ENCODE results near the gene RTL10. TPM values are rescaled to one million over a fixed set of nuclear protein-coding genes. Genes with fewer than 3 reads are reported as not detected.

RTL10 gene
- polyA plus RNA-seq, 1 donor (not counting 4 experiments of a cell fraction or from before 2014, with no cell fraction given) = 12.9 TPM

- dilution Hi-C loops (cut with MboI; ENCODE audit: extremely low pct_ligation_motif_present, low sequenced_read_pairs) = no loop called here
- peaks cover 66% of the 10 kb centered on the region for H3K4me1 ChIP-seq (ENCODE audit: control insufficient read depth, extremely low read depth, insufficient read depth, low read length)
Measured at GRCh38 chr22:19848298-19849224, 6.1 kb downstream of the RTL10 start.

GRCh38 chr22:19847345-19847632, 7.4 kb downstream of the RTL10 start:
- peaks cover 62% of the 10 kb centered on the region for H3K4me1 ChIP-seq (ENCODE audit: control insufficient read depth, extremely low read depth, insufficient read depth, low read length)
- DNase-seq (ENCODE audit: low read depth, low spot score) (no peak), FAIRE-seq (no peak)
- H4K20me1 ChIP-seq (ENCODE audit: control insufficient read depth, extremely low read depth, insufficient read depth, low read length) = peaks cover 3% of the 10 kb centered on the region
- H3K9me3 ChIP-seq (ENCODE audit: control insufficient read depth, low read depth, low read length) = no peaks in the 10 kb centered on the region
- H3K36me3 ChIP-seq (ENCODE audit: control insufficient read depth in 2 of 2, extremely low read depth in 1 of 2, insufficient read depth in 2 of 2, low read length in 2 of 2) = peaks cover 14 to 27% of the 10 kb centered on the region in 2 experiments
- peaks cover 22% of the 10 kb centered on the region for H3K79me2 ChIP-seq (ENCODE audit: control insufficient read depth, insufficient read depth, low read length)
- H3K9me1 ChIP-seq (ENCODE audit: control insufficient read depth, extremely low read depth, insufficient read depth, low read length) = peaks cover 2% of the 10 kb centered on the region
- TF ChIP-seq EZH2 (IDR thresholded peaks at IDR 0.05; ENCODE audit: low read length) (no peak), CTCF (optimal IDR thresholded peaks at IDR 0.05 in 1 of 3, IDR thresholded peaks at IDR 0.05 in 1 of 3, conservative IDR thresholded peaks at IDR 0.05 in 1 of 3; ENCODE audit: extremely low read depth in 1 of 3, insufficient read depth in 2 of 3, low read length in 3 of 3) (no peak)
- no peak overlapping the region for H2AFZ ChIP-seq (ENCODE audit: control insufficient read depth, low read length)
- H3K27me3 ChIP-seq (ENCODE audit: control insufficient read depth, extremely low read depth, insufficient read depth, low read length) = no peaks in the 10 kb centered on the region
- no peak overlapping the region for H3K27ac ChIP-seq (ENCODE audit: control insufficient read depth, insufficient read depth, low read length)
- no peak overlapping the region for H3K4me3 ChIP-seq (ENCODE audit: control insufficient read depth in 2 of 3, extremely low read depth in 1 of 3, insufficient read depth in 2 of 3, low read depth in 1 of 3, low read length in 3 of 3)
- dilution Hi-C loops (cut with MboI; ENCODE audit: extremely low pct_ligation_motif_present, low sequenced_read_pairs) = no loop called here
- H3K9ac ChIP-seq (ENCODE audit: control insufficient read depth, extremely low read depth, insufficient read depth, low read length) = no peak overlapping the region
- no peak overlapping the region for H3K4me2 ChIP-seq (ENCODE audit: control insufficient read depth, extremely low read depth, insufficient read depth, low read depth, low read length)

More at GRCh38 chr22:19848298-19849224, 6.1 kb downstream of the RTL10 start:
- Histone ChIP-seq H3K27me3 (ENCODE audit: control insufficient read depth, extremely low read depth, insufficient read depth, low read length) (no peaks in the 10 kb centered on the region), H3K9me3 (ENCODE audit: control insufficient read depth, low read depth, low read length) (no peaks in the 10 kb centered on the region), H3K4me3 (ENCODE audit: control insufficient read depth in 2 of 3, extremely low read depth in 1 of 3, insufficient read depth in 2 of 3, low read depth in 1 of 3, low read length in 3 of 3) (no peak overlapping the region), H2AFZ (ENCODE audit: control insufficient read depth, low read length) (no peak overlapping the region), H3K36me3 (ENCODE audit: control insufficient read depth in 2 of 2, extremely low read depth in 1 of 2, insufficient read depth in 2 of 2, low read length in 2 of 2) (peaks cover 14 to 28% of the 10 kb centered on the region in 2 experiments), H3K9me1 (ENCODE audit: control insufficient read depth, extremely low read depth, insufficient read depth, low read length) (peaks cover 2% of the 10 kb centered on the region), H3K27ac (ENCODE audit: control insufficient read depth, insufficient read depth, low read length) (peak overlapping the region; percentile 21), H3K4me2 (ENCODE audit: control insufficient read depth, extremely low read depth, insufficient read depth, low read depth, low read length) (peak overlapping the region; percentile 33), H3K9ac (ENCODE audit: control insufficient read depth, extremely low read depth, insufficient read depth, low read length) (no peak overlapping the region), H3K79me2 (ENCODE audit: control insufficient read depth, insufficient read depth, low read length) (peaks cover 35% of the 10 kb centered on the region), H4K20me1 (ENCODE audit: control insufficient read depth, extremely low read depth, insufficient read depth, low read length) (peaks cover 9% of the 10 kb centered on the region)
- TF ChIP-seq EZH2 (IDR thresholded peaks at IDR 0.05; ENCODE audit: low read length) = no peak
- no peak for TF ChIP-seq CTCF (optimal IDR thresholded peaks at IDR 0.05 in 1 of 3, IDR thresholded peaks at IDR 0.05 in 1 of 3, conservative IDR thresholded peaks at IDR 0.05 in 1 of 3; ENCODE audit: extremely low read depth in 1 of 3, insufficient read depth in 2 of 3, low read length in 3 of 3)
- DNase-seq (ENCODE audit: low read depth, low spot score) = no peak
- peak; percentile 74 for FAIRE-seq
